ENCODE measurements around the gene TOMM40L.

Gene TOMM40L

DNA sequence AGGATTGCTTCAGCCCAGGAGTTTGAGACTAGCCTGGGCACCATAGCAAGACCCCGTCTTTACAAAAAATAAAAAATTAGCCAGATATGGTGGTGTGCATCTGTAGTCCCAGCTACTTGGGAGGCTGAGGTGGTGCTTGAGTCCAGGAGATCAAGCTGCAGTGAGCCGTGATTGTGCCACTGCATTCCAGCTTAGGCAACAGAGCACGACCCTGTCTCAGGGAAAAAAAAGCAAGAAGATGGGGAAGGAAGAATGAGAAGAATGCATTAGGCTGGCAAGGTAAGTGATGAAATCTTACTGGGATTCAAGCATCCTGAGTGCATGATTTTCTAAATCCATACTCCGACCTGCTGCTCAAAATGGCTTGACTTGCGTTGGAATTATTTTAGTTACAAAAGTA lies 39.4 kb downstream of the TOMM40L start:
- Histone ChIP-seq H3K4me3 (ENCODE audit: low read depth in 1 of 2, low read length in 2 of 2) (no peak overlapping the region), H3K9me3 (ENCODE audit: control insufficient read depth in 1 of 2, low read length in 2 of 2) (no peaks in the 10 kb centered on the region)

GRCh38 chr1:161266202-161266601 lies 40.3 kb downstream of the TOMM40L start:
- Histone ChIP-seq H3K27ac (ENCODE audit: low read depth, low read length) (no peak overlapping the region), H3K4me3 (ENCODE audit: low read depth in 1 of 2, low read length in 2 of 2) (no peak overlapping the region), H3K36me3 (ENCODE audit: control insufficient read depth in 1 of 2, insufficient read depth in 2 of 2, low read length in 2 of 2) (no peaks in the 10 kb centered on the region), H3K9me3 (ENCODE audit: control insufficient read depth in 1 of 2, low read length in 2 of 2) (no peaks in the 10 kb centered on the region), H3K4me1 (ENCODE audit: control insufficient read depth in 1 of 2, insufficient read depth in 2 of 2, low read length in 2 of 2) (peaks cover 4 to 6% of the 10 kb centered on the region in 2 donors), H3K27me3 (ENCODE audit: control insufficient read depth in 1 of 2, insufficient read depth in 2 of 2, low read length in 2 of 2) (peaks cover 0 to 4% of the 10 kb centered on the region in 2 donors), H3K9ac (ENCODE audit: low read depth in 1 of 2, low read length in 2 of 2) (no peak overlapping the region)

More for the DNA sequence above, 39.4 kb downstream of the TOMM40L start:
- Histone ChIP-seq H3K27me3 (ENCODE audit: control insufficient read depth in 1 of 2, insufficient read depth in 2 of 2, low read length in 2 of 2) (peaks cover 3 to 5% of the 10 kb centered on the region in 2 donors), H3K27ac (ENCODE audit: low read depth, low read length) (no peak overlapping the region), H3K36me3 (ENCODE audit: control insufficient read depth in 1 of 2, insufficient read depth in 2 of 2, low read length in 2 of 2) (no peaks in the 10 kb centered on the region), H3K4me1 (ENCODE audit: control insufficient read depth in 1 of 2, insufficient read depth in 2 of 2, low read length in 2 of 2) (peaks cover 6 to 15% of the 10 kb centered on the region in 2 donors), H3K9ac (ENCODE audit: low read depth in 1 of 2, low read length in 2 of 2) (no peak overlapping the region)

DNA sequence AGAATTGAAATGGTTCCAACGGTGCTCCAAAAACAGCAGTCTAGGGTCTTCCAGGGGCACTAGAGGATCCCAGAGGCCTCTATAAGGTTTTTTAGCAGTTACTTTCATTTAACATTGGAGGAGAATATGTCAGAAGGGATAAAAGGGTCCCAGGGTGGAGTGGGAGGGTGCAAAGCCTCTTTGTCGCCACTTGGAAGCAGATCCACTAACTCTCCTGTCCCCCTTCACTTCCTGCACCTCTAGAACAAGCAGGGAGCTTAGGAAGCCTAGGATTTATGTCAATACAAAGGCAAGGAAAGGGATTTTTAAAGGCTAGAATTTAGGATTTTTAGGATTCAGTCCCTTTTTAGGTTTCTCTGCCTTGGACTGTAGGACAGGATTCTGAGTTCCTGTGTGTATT lies 41.0 kb downstream of the TOMM40L start:
- Histone ChIP-seq H3K36me3 (ENCODE audit: control insufficient read depth in 1 of 2, insufficient read depth in 2 of 2, low read length in 2 of 2) (no peaks in the 10 kb centered on the region), H3K9me3 (ENCODE audit: control insufficient read depth in 1 of 2, low read length in 2 of 2) (no peaks in the 10 kb centered on the region), H3K27ac (ENCODE audit: low read depth, low read length) (no peak overlapping the region), H3K4me1 (ENCODE audit: control insufficient read depth in 1 of 2, insufficient read depth in 2 of 2, low read length in 2 of 2) (no peaks in the 10 kb centered on the region), H3K27me3 (ENCODE audit: control insufficient read depth in 1 of 2, insufficient read depth in 2 of 2, low read length in 2 of 2) (no peaks in the 10 kb centered on the region), H3K9ac (ENCODE audit: low read depth in 1 of 2, low read length in 2 of 2) (no peak overlapping the region), H3K4me3 (ENCODE audit: low read depth in 1 of 2, low read length in 2 of 2) (no peak overlapping the region)

DNA sequence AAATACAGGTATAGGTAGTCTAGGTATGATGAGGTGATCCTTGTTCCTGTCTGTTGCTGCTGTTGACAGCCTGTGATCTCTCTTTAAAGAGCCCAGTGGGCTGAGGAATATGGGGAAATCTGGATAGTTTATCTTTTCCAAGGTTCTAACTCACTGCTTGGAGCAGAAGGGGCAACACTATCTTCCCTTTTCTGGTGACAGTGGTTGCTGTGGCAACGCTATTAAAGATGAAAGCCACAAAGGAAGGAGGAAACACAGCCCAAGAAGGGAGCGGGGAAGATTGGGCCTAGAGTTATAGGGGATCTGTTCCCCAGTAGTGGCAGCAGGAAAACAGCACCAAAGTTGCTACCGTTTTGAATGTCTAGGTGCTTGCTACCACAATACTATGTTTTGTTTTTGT lies 41.5 kb downstream of the TOMM40L start:
- Histone ChIP-seq H3K9me3 (ENCODE audit: control insufficient read depth in 1 of 2, low read length in 2 of 2) (no peaks in the 10 kb centered on the region), H3K27me3 (ENCODE audit: control insufficient read depth in 1 of 2, insufficient read depth in 2 of 2, low read length in 2 of 2) (no peaks in the 10 kb centered on the region), H3K27ac (ENCODE audit: low read depth, low read length) (no peak overlapping the region), H3K4me1 (ENCODE audit: control insufficient read depth in 1 of 2, insufficient read depth in 2 of 2, low read length in 2 of 2) (no peaks in the 10 kb centered on the region), H3K36me3 (ENCODE audit: control insufficient read depth in 1 of 2, insufficient read depth in 2 of 2, low read length in 2 of 2) (no peaks in the 10 kb centered on the region), H3K4me3 (ENCODE audit: low read depth in 1 of 2, low read length in 2 of 2) (no peak overlapping the region), H3K9ac (ENCODE audit: low read depth in 1 of 2, low read length in 2 of 2) (no peak overlapping the region)

- H3K27ac ChIP-seq (ENCODE audit: low read depth, low read length): no peak overlapping the region
- no peak overlapping the region for H3K9ac ChIP-seq (ENCODE audit: low read depth in 1 of 2, low read length in 2 of 2)
- H3K27me3 ChIP-seq (ENCODE audit: control insufficient read depth in 1 of 2, insufficient read depth in 2 of 2, low read length in 2 of 2): no peaks in the 10 kb centered on the region
- H3K36me3 ChIP-seq (ENCODE audit: control insufficient read depth in 1 of 2, insufficient read depth in 2 of 2, low read length in 2 of 2): no peaks in the 10 kb centered on the region
- no peak overlapping the region for H3K4me3 ChIP-seq (ENCODE audit: low read depth in 1 of 2, low read length in 2 of 2)
- no peaks in the 10 kb centered on the region for H3K9me3 ChIP-seq (ENCODE audit: control insufficient read depth in 1 of 2, low read length in 2 of 2)
- H3K4me1 ChIP-seq (ENCODE audit: control insufficient read depth in 1 of 2, insufficient read depth in 2 of 2, low read length in 2 of 2): no peaks in the 10 kb centered on the region
These were observed 47.5 kb downstream of the TOMM40L start for GRCh38 chr1:161273402-161273801.

DNA sequence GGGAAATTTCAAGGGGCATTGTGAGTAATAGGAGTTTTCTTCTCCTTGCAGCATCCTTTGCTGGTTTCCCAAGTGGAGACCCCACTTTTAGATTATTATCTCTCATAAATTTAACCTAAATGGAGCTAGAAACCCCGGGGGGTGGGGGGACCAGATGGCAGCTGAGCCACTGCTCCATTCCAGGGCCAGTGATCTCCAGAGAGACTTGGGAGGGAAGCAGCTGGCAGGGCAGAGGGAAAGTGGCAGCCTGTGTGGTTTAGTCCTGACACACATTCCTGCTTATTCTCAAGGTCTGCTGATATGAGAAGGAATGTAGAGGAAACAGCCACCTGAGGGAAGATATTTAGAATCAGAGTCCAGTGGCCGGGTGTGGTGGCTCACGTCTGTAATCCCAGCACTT lies 49.0 kb downstream of the TOMM40L start:
- no peak overlapping the region for H3K9ac ChIP-seq (ENCODE audit: low read depth in 1 of 2, low read length in 2 of 2)
- no peaks in the 10 kb centered on the region for H3K36me3 ChIP-seq (ENCODE audit: control insufficient read depth in 1 of 2, insufficient read depth in 2 of 2, low read length in 2 of 2)
- no peak overlapping the region for H3K4me3 ChIP-seq (ENCODE audit: low read depth in 1 of 2, low read length in 2 of 2)
- no peaks in the 10 kb centered on the region for H3K9me3 ChIP-seq (ENCODE audit: control insufficient read depth in 1 of 2, low read length in 2 of 2)
- no peaks in the 10 kb centered on the region for H3K4me1 ChIP-seq (ENCODE audit: control insufficient read depth in 1 of 2, insufficient read depth in 2 of 2, low read length in 2 of 2)
- H3K27ac ChIP-seq (ENCODE audit: low read depth, low read length): no peak overlapping the region
- no peaks in the 10 kb centered on the region for H3K27me3 ChIP-seq (ENCODE audit: control insufficient read depth in 1 of 2, insufficient read depth in 2 of 2, low read length in 2 of 2)
